PC-3 (cell line): ENCODE data around the gene MPV17. TPM values are rescaled to one million over a fixed set of nuclear protein-coding genes. Genes with fewer than 3 reads are reported as not detected.
"Not testable (repeated sequence)": the region's sequence is repeated elsewhere in the genome, so short reads cannot be mapped to it uniquely, and the experiment has no call there.

Source experiments
- ATAC-seq: fragments of 200-7000 bp; cut with Tn5 transposase; 2 replicates; pipeline ENCODE4 v1.9.1; 2020; ENCODE audit warnings: mild to moderate bottlenecking, moderate library complexity
- BruUV-seq: library from RNA; stranded (reverse); fragments of 400-500 nt; replicated peaks from 2 replicates; lab custom pipeline; 2021; lab: Mats Ljungman, UMichigan
- CTCF ChIA-PET: fragments of 300-600 bp; sonication (Branson Sonifier 250); formaldehyde crosslinking; loops from one replicate; lab custom pipeline; 2022; ENCODE audit warnings: antibody characterized with exemption; lab: Charles Lee
- POLR2A ChIA-PET: fragments of 300-600 bp; sonication (Branson Sonifier 250); formaldehyde crosslinking; loops from one replicate; lab custom pipeline; 2022; ENCODE audit warnings: antibody characterized with exemption; ENCODE audit not compliant: unreplicated experiment; lab: Charles Lee
- DNase-seq: peaks from one replicate; pipeline ENCODE4 v3.0.0-alpha.2; 2015
- H2AFZ ChIP-seq: fragments of 300-600 bp; sonication (generic); 2 replicates; pipeline ENCODE4 v1.6.0; 2016; ENCODE audit warnings: antibody characterized with exemption, low read length
- H3F3A ChIP-seq: fragments of 300-600 bp; sonication (generic); one replicate; pipeline ENCODE4 v1.6.0; 2017; ENCODE audit warnings: antibody characterized with exemption, low read length, control low read depth, mild to moderate bottlenecking; ENCODE audit not compliant: unreplicated experiment
- H3K27ac ChIP-seq: fragments of 300-600 bp; sonication (generic); 2 replicates; pipeline ENCODE4 v1.5.1; 2016; ENCODE audit warnings: mild to moderate bottlenecking, low read length
- H3K27me3 ChIP-seq: fragments of 300-600 bp; sonication (generic); 2 replicates; pipeline ENCODE4 v1.6.1; 2016; ENCODE audit warnings: low read length, mixed read lengths
- H3K36me3 ChIP-seq: fragments of 300-600 bp; sonication (generic); 2 replicates; pipeline ENCODE4 v1.6.1; 2016; ENCODE audit warnings: low read depth, mixed run types, low read length, mixed read lengths
- H3K4me1 ChIP-seq: fragments of 300-600 bp; sonication (generic); 2 replicates; pipeline ENCODE4 v1.5.1; 2016; ENCODE audit warnings: low read length; ENCODE audit not compliant: insufficient read depth
- H3K4me2 ChIP-seq: fragments of 300-600 bp; sonication (generic); 2 replicates; pipeline ENCODE4 v1.6.0; 2016; ENCODE audit warnings: low read length
- H3K4me3 ChIP-seq: fragments of 300-600 bp; sonication (generic); 2 replicates; pipeline ENCODE4 v1.5.1; 2016; ENCODE audit warnings: mild to moderate bottlenecking, low read length, mixed read lengths
- H3K79me2 ChIP-seq: fragments of 300-600 bp; sonication (generic); 2 replicates; pipeline ENCODE4 v1.6.1; 2017; ENCODE audit warnings: low read length, mixed read lengths
- H3K9ac ChIP-seq: fragments of 300-600 bp; sonication (generic); 2 replicates; pipeline ENCODE4 v1.6.0; 2016; ENCODE audit warnings: mild to moderate bottlenecking, low read length
- H3K9me2 ChIP-seq: fragments of 300-600 bp; sonication (generic); replicated peaks from 2 replicates; pipeline ENCODE4 v1.6.1; 2016; ENCODE audit warnings: mixed run types, low read length, mixed read lengths
- H3K9me3 ChIP-seq: fragments of 300-600 bp; sonication (generic); 2 replicates; pipeline ENCODE4 v1.6.1; 2016; ENCODE audit warnings: low read length, mixed read lengths
- H4K20me1 ChIP-seq: fragments of 300-600 bp; sonication (generic); 2 replicates; pipeline ENCODE4 v1.6.1; 2016; ENCODE audit warnings: low read length, mixed read lengths
- EZH2 ChIP-seq: fragments of 300-600 bp; sonication (generic); IDR thresholded peaks from one replicate; pipeline ENCODE4 v1.6.1; 2017; ENCODE audit warnings: antibody characterized with exemption, mild to moderate bottlenecking, low read length; ENCODE audit not compliant: unreplicated experiment
- EZH2phosphoT487 ChIP-seq: fragments of 300-600 bp; sonication (generic); IDR thresholded peaks from 2 replicates; pipeline ENCODE4 v1.6.1; 2018; ENCODE audit warnings: mild to moderate bottlenecking, antibody characterized with exemption, low read length, borderline replicate concordance
- intact Hi-C: fragments of 100-400 bp; cut with micrococcal nuclease; formaldehyde crosslinking; loops from 2 replicates; pipeline ENCODE4 v1.9.0; 2023
- total RNA-seq: library from RNA; depleted of rRNA; stranded (reverse); fragments of >200 nt; gene quantifications from 2 replicates; pipeline ENCODE4 v1.2.3, GENCODE V29; 2014
- TF ChIP-seq, protein P1 (sequence below): fragments of 300-600 bp; sonication (generic); conservative IDR thresholded peaks from 2 replicates; pipeline ENCODE4 v1.5.1; 2017; ENCODE audit warnings: antibody characterized with exemption, low read depth, mild to moderate bottlenecking, low read length

Gene MPV17
- total RNA-seq, 1 experiment from 2014 or later = 59.2 TPM

DNA sequence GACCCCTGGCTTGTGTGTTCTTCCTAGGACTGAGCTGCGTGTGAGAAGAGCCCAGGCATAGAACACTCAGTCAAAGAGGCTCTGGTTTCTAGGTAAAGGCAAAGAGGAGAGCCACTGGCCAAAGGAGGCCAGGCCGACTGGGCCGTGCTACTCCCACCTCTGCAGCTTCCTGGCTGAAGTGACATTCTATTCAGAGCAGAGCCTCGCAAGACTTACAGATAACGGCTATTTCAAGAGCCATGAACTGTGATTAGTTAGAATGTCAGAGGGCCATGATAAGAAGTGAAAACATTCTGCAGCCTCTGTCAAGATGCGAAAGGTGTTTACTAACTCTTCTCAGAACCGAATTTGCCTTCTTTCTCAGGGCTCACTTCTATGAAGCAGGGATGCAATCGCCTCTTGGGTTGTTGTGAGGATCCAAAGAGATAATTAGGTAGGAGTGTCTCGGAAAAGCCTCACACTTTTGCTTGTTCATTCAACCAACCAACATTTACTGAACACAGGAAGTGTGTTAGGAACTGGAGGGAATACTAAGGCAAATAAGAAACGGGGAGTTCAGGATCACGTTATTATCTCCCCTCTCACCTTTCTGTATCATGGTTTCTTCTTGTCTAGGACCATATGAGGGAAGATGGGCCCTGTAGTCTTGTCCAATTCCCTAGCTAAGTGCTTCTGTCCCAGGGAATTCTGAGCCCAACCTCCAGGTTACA, 51.1 kb downstream of the MPV17 start:
- Histone ChIP-seq H3K9ac (no peak overlapping the region), H4K20me1 (no peaks in the 10 kb centered on the region), H3K9me2 (no peaks in the 10 kb centered on the region), H2AFZ (no peak overlapping the region), H3K79me2 (no peaks in the 10 kb centered on the region), H3K4me2 (no peak overlapping the region), H3F3A (no peaks in the 10 kb centered on the region), H3K4me3 (no peak overlapping the region), H3K4me1 (no peaks in the 10 kb centered on the region), H3K9me3 (no peaks in the 10 kb centered on the region), H3K27ac (no peak overlapping the region), H3K36me3 (no peaks in the 10 kb centered on the region), H3K27me3 (no peaks in the 10 kb centered on the region)
- POLR2A ChIA-PET = interaction anchor here (0.6 kb wide), 1 partner anchor 290 kb away, joined by 5 read pairs; no protein-coding TSS in a partner anchor
- no peak for DNase-seq
- CTCF ChIA-PET = no interaction called here
- ATAC-seq = no peak
- TF ChIP-seq EZH2 = no peak
- TF ChIP-seq, protein P1, sequence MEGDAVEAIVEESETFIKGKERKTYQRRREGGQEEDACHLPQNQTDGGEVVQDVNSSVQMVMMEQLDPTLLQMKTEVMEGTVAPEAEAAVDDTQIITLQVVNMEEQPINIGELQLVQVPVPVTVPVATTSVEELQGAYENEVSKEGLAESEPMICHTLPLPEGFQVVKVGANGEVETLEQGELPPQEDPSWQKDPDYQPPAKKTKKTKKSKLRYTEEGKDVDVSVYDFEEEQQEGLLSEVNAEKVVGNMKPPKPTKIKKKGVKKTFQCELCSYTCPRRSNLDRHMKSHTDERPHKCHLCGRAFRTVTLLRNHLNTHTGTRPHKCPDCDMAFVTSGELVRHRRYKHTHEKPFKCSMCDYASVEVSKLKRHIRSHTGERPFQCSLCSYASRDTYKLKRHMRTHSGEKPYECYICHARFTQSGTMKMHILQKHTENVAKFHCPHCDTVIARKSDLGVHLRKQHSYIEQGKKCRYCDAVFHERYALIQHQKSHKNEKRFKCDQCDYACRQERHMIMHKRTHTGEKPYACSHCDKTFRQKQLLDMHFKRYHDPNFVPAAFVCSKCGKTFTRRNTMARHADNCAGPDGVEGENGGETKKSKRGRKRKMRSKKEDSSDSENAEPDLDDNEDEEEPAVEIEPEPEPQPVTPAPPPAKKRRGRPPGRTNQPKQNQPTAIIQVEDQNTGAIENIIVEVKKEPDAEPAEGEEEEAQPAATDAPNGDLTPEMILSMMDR = no peak
- no peak for TF ChIP-seq EZH2phosphoT487
- intact Hi-C loops = no loop called here
- BruUV-seq = no TSS peak

DNA sequence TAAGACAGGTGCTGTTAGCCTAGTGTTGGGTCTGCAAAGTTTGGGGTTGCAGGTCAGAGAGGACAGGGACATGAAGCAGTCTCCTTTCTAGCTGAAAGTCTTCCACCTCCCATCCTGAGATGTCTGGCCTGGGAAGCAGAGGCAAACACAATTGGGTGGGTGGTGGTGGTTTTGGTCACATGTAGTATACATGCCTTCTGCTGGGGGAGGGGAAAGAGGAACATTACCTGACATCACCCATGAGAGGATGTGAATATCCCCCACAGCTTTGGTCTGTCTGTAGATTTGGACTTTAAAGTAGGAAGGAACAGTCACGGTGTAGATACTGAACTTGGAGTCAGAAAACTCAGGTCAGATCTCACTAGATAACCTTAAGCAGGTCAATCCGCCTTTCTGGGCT, 52.2 kb downstream of the MPV17 start:
- 0 out of 2 replicates have a peak, but pooled peaks cover under 1% of the 10 kb centered on the region for H3K27me3 ChIP-seq
- intact Hi-C loops = no loop called here
- no peak overlapping the region for H3K27ac ChIP-seq
- H3K9ac ChIP-seq = no peak overlapping the region
- no peak for DNase-seq
- ATAC-seq = no peak
- no peaks in the 10 kb centered on the region for H4K20me1 ChIP-seq
- no peaks in the 10 kb centered on the region for H3K4me1 ChIP-seq
- BruUV-seq = no TSS peak
- TF ChIP-seq EZH2phosphoT487 (no peak), EZH2 (no peak)
- TF ChIP-seq, protein P1 = no peak
- no peak overlapping the region for H3K4me2 ChIP-seq
- no peaks in the 10 kb centered on the region for H3K79me2 ChIP-seq
- ChIA-PET CTCF (no interaction called here), POLR2A (interaction anchor here (0.6 kb wide), 1 partner anchor 22 kb away, joined by 3 read pairs; no protein-coding TSS in a partner anchor)
- H3F3A ChIP-seq = no peaks in the 10 kb centered on the region
- H3K9me2 ChIP-seq = no peaks in the 10 kb centered on the region
- no peaks in the 10 kb centered on the region for H3K36me3 ChIP-seq
- H2AFZ ChIP-seq = no peak overlapping the region
- H3K4me3 ChIP-seq = no peak overlapping the region
- H3K9me3 ChIP-seq = no peaks in the 10 kb centered on the region

DNA sequence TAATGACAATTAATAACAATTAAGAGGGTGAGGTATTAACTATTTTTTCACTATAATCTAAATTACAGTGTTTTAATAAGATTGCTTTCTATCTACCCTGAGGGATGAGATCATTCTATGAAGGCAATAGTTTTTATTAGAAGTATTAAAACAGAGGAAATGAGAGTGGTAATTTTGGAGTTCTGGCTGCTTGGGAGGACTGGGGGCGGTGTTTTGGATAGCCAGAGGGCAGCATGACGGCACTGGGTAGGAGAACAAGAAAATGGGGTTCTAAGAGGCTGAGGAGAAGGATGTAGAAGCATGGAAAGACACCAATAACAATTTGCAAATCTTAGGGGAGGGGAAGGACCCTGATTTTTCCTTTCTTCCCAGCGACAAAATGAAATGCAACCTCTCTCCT, 52.8 kb downstream of the MPV17 start:
- no peaks in the 10 kb centered on the region for H3K36me3 ChIP-seq
- no peak overlapping the region for H3K4me3 ChIP-seq
- H3K9ac ChIP-seq = no peak overlapping the region
- no peak overlapping the region for H2AFZ ChIP-seq
- H3K79me2 ChIP-seq = no peaks in the 10 kb centered on the region
- CTCF ChIA-PET = no interaction called here
- no peak overlapping the region for H3K4me2 ChIP-seq
- no peaks in the 10 kb centered on the region for H3F3A ChIP-seq
- no peak overlapping the region for H3K27ac ChIP-seq
- no peaks in the 10 kb centered on the region for H3K9me3 ChIP-seq
- POLR2A ChIA-PET = no interaction called here
- intact Hi-C loops = no loop called here
- ATAC-seq (no peak), DNase-seq (no peak)
- no peaks in the 10 kb centered on the region for H4K20me1 ChIP-seq
- no TSS peak for BruUV-seq
- no peaks in the 10 kb centered on the region for H3K4me1 ChIP-seq
- no peak for TF ChIP-seq EZH2
- TF ChIP-seq, protein P1 = no peak
- no peak for TF ChIP-seq EZH2phosphoT487
- H3K9me2 ChIP-seq = no peaks in the 10 kb centered on the region
- H3K27me3 ChIP-seq = peaks cover 6% of the 10 kb centered on the region; the same call in 1 of the 2 replicates

DNA sequence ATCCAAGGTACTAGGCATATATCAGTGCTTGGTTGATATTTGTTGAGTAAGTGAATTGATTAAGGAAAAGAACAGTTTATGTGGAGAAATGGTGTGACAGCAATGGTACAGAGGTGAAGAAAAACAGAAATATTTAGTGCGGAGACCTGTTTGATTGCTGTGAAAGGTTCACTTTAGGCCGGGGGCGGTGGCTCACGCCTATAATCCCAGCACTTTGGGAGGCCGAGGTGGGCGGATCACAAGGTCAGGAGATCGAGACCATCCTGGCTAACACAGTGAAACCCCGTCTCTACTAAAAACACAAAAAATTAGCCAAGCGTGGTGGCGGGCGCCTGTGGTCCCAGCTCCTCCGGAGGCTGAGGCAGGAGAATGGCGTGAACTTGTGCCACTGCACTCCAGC, 54.6 kb downstream of the MPV17 start:
- CTCF ChIA-PET = interaction anchor here (0.7 kb wide), 1 partner anchor 15 kb away, joined by 3 read pairs; no protein-coding TSS in a partner anchor
- H3K4me2 ChIP-seq, H2AFZ ChIP-seq, ATAC-seq, H3F3A ChIP-seq, H3K9me3 ChIP-seq, H3K27ac ChIP-seq, H3K36me3 ChIP-seq, H3K9me2 ChIP-seq, H3K9ac ChIP-seq, H3K4me3 ChIP-seq, intact Hi-C loops, POLR2A ChIA-PET, H4K20me1 ChIP-seq, BruUV-seq, H3K79me2 ChIP-seq, DNase-seq: not testable (repeated sequence)
- Histone ChIP-seq H3K4me1 (0 out of 2 replicates have a peak, but pooled peaks cover 10% of the 10 kb centered on the region), H3K27me3 (peaks cover 25% of the 10 kb centered on the region)
